Measurements from ENCODE around the gene EIF4B. TPM values are rescaled to one million over a fixed set of nuclear protein-coding genes. Genes with fewer than 3 reads are reported as not detected.
"Not testable (repeated sequence)": the region's sequence is repeated elsewhere in the genome, so short reads cannot be mapped to it uniquely, and the experiment has no call there.

Gene EIF4B
- total RNA-seq, 1 experiment from 2014 or later: 531 TPM

GRCh38 chr12:52988898-52989297 lies 17.4 kb upstream of the EIF4B start:
- intact Hi-C loops (cut with micrococcal nuclease; ENCODE audit: unreplicated experiment): no loop called here
- CTCF ChIA-PET: no interaction called here

GRCh38 chr12:52990206-52990605 lies 16.1 kb upstream of the EIF4B start:
- POLR2A ChIA-PET (ENCODE audit: unreplicated experiment): no interaction called here
- no TSS peak for BruUV-seq (replicated peaks)
- Histone ChIP-seq H3K4me1 (replicated peaks; ENCODE audit: insufficient read depth) (peaks cover 35% of the 10 kb centered on the region), H3K9me3 (ENCODE audit: insufficient read depth, low read depth) (no peaks in the 10 kb centered on the region), H4K20me1 (ENCODE audit: insufficient read depth) (no peaks in the 10 kb centered on the region), H3K27ac (no peak overlapping the region), H3K27me3 (ENCODE audit: insufficient read depth, low read depth) (no peaks in the 10 kb centered on the region), H3K4me3 (no peak overlapping the region), H3K4me2 (no peak overlapping the region), H3K79me2 (ENCODE audit: low read depth) (no peaks in the 10 kb centered on the region), H3K9me2 (ENCODE audit: insufficient read depth) (no peaks in the 10 kb centered on the region), H2AFZ (no peak overlapping the region), H3F3A (ENCODE audit: insufficient read depth, low read depth) (peaks cover 21% of the 10 kb centered on the region), H3K36me3 (ENCODE audit: low read depth) (no peaks in the 10 kb centered on the region)
- TF ChIP-seq CTCF (conservative IDR thresholded peaks at IDR 0.05) (no peak), EZH2 (IDR thresholded peaks at IDR 0.05; ENCODE audit: low read depth) (no peak)
- CTCF ChIA-PET: no interaction called here
- intact Hi-C loops (cut with micrococcal nuclease; ENCODE audit: unreplicated experiment): no loop called here
- no peak for DNase-seq

More at GRCh38 chr12:52988898-52989297, 17.4 kb upstream of the EIF4B start:
- Histone ChIP-seq H3K36me3 (ENCODE audit: low read depth) (no peaks in the 10 kb centered on the region), H2AFZ (no peak overlapping the region), H3K4me1 (replicated peaks; ENCODE audit: insufficient read depth) (peaks cover 33% of the 10 kb centered on the region), H3K27ac (no peak overlapping the region), H3K27me3 (ENCODE audit: insufficient read depth, low read depth) (no peaks in the 10 kb centered on the region), H3K4me2 (no peak overlapping the region), H3K9me3 (ENCODE audit: insufficient read depth, low read depth) (no peaks in the 10 kb centered on the region), H3K9me2 (ENCODE audit: insufficient read depth) (no peaks in the 10 kb centered on the region), H3F3A (ENCODE audit: insufficient read depth, low read depth) (peaks cover 19% of the 10 kb centered on the region), H3K79me2 (ENCODE audit: low read depth) (no peaks in the 10 kb centered on the region), H4K20me1 (ENCODE audit: insufficient read depth) (no peaks in the 10 kb centered on the region), H3K4me3 (no peak overlapping the region)
- TF ChIP-seq CTCF (conservative IDR thresholded peaks at IDR 0.05): no peak
- no peak for TF ChIP-seq EZH2 (IDR thresholded peaks at IDR 0.05; ENCODE audit: low read depth)
- DNase-seq: no peak
- POLR2A ChIA-PET (ENCODE audit: unreplicated experiment): interaction anchor here (0.7 kb wide), 2 partner anchors 16 to 68 kb away, joined by 3 read pairs; no protein-coding TSS in a partner anchor
- BruUV-seq (replicated peaks): no TSS peak

- H3K27me3 ChIP-seq (ENCODE audit: insufficient read depth, low read depth); DNase-seq; BruUV-seq (replicated peaks); H3K9me2 ChIP-seq (ENCODE audit: insufficient read depth); H3K9me3 ChIP-seq (ENCODE audit: insufficient read depth, low read depth); H3K36me3 ChIP-seq (ENCODE audit: low read depth); H4K20me1 ChIP-seq (ENCODE audit: insufficient read depth); H3K4me3 ChIP-seq; intact Hi-C loops (cut with micrococcal nuclease; ENCODE audit: unreplicated experiment); H3K79me2 ChIP-seq (ENCODE audit: low read depth); H2AFZ ChIP-seq: not testable (repeated sequence)
- Histone ChIP-seq H3K4me1 (replicated peaks; ENCODE audit: insufficient read depth) (peaks cover 35% of the 10 kb centered on the region), H3K27ac (peak overlapping the region; percentile 90), H3F3A (ENCODE audit: insufficient read depth, low read depth) (peaks cover 26% of the 10 kb centered on the region), H3K4me2 (peak overlapping the region; percentile 74)
- POLR2A ChIA-PET (ENCODE audit: unreplicated experiment): interaction anchor here (0.5 kb wide), 1 partner anchor 54 kb away, joined by 5 read pairs; no protein-coding TSS in a partner anchor
- CTCF ChIA-PET: interaction anchor here (0.6 to 1.3 kb wide), 9 partner anchors 11 to 967 kb away, joined by 3 to 15 read pairs (median 5); partner anchors contain the start of gene EIF4B
These were observed 14.0 kb upstream of the EIF4B start for GRCh38 chr12:52992240-52992639.
